GM12878 (cell line): ENCODE results near the gene AAGAB. TPM values are rescaled to one million over a fixed set of nuclear protein-coding genes. Genes with fewer than 3 reads are reported as not detected.

Source experiments
- ATAC-seq: fragments of 200-7000 bp; cut with Tn5 transposase; 3 replicates; pipeline ENCODE4 v1.9.1; 2020; ENCODE audit warnings: mild to moderate bottlenecking, moderate library complexity
- BruUV-seq: library from RNA; stranded (reverse); fragments of 400-500 nt; replicated peaks from 2 replicates; lab custom pipeline; 2021; lab: Mats Ljungman, UMichigan
- CTCF ChIA-PET: fragments of 300-600 bp; sonication (Branson Sonifier 250); formaldehyde crosslinking; extraction: SDS; loops from one replicate; lab custom pipeline; 2021; ENCODE audit warnings: inconsistent platforms; lab: Yijun Ruan, JAX
- POLR2A ChIA-PET: fragments of 350-600 bp; formaldehyde crosslinking; extraction: SDS; loops from one replicate; lab custom pipeline; 2021; ENCODE audit warnings: inconsistent platforms; lab: Charles Lee
- RAD21 ChIA-PET: fragments of 300-600 bp; sonication (Branson Sonifier 250); formaldehyde crosslinking; loops from one replicate; lab custom pipeline; 2023; ENCODE audit warnings: antibody characterized with exemption; ENCODE audit not compliant: unreplicated experiment; lab: Charles Lee
- SMC1A ChIA-PET: fragments of 300-600 bp; sonication (Branson Sonifier 250); formaldehyde crosslinking; loops from one replicate; lab custom pipeline; 2023; ENCODE audit not compliant: unreplicated experiment, uncharacterized antibody; lab: Charles Lee
- DNase-seq: peaks from one replicate; pipeline ENCODE4 v3.0.0-alpha.2; 2011; ENCODE audit warnings: low read depth, low spot score
- FAIRE-seq: peaks from 3 replicates; lab custom pipeline; 2011; peaks lifted over from hg19 to GRCh38; lab: Jason Lieb, UNC
- H2AFZ ChIP-seq: 2 replicates; pipeline ENCODE4 v1.6.0; 2011; ENCODE audit warnings: low read depth, low read length, control low read depth; ENCODE audit not compliant: control insufficient read depth
- H3K27ac ChIP-seq: 2 replicates; pipeline ENCODE4 v1.5.1; 2011; ENCODE audit warnings: control low read depth; ENCODE audit not compliant: control insufficient read depth, insufficient read depth
- H3K27me3 ChIP-seq, 2 experiments: replicated peaks in 1 of 2; 2 replicates each; pipeline versions ENCODE4 v1.6.0 to v1.6.1; 2011; ENCODE audit warnings: low read length in 1 of 2; ENCODE audit not compliant: control insufficient read depth in 2 of 2, insufficient read depth in 2 of 2
- H3K36me3 ChIP-seq, 2 experiments: 2 replicates each; pipeline ENCODE4 v1.5.1; 2011; ENCODE audit warnings: low read length in 1 of 2; ENCODE audit not compliant: control insufficient read depth in 2 of 2, insufficient read depth in 2 of 2
- H3K4me1 ChIP-seq: 2 replicates; pipeline ENCODE4 v1.6.1; 2011; ENCODE audit warnings: mild to moderate bottlenecking, low read length, moderate library complexity, mixed read lengths; ENCODE audit not compliant: control insufficient read depth, insufficient read depth
- H3K4me2 ChIP-seq: 2 replicates; pipeline ENCODE4 v1.6.0; 2011; ENCODE audit warnings: control low read depth; ENCODE audit not compliant: control insufficient read depth, insufficient read depth
- H3K4me3 ChIP-seq: fragments of 200-600 bp; sonication (generic); 2 replicates; pipeline ENCODE4 v1.5.1; 2016
- H3K79me2 ChIP-seq: 2 replicates; pipeline ENCODE4 v1.6.0; 2011; ENCODE audit warnings: low read length; ENCODE audit not compliant: control insufficient read depth, insufficient read depth
- H3K9ac ChIP-seq: 2 replicates; pipeline ENCODE4 v1.8.0; 2011; ENCODE audit warnings: low read length, control low read depth, mixed read lengths; ENCODE audit not compliant: control insufficient read depth, insufficient read depth
- H3K9me3 ChIP-seq: replicated peaks from 3 replicates; pipeline ENCODE4 v1.5.1; 2011; ENCODE audit warnings: mild to moderate bottlenecking, low read length; ENCODE audit not compliant: control insufficient read depth, insufficient read depth
- H4K20me1 ChIP-seq: 2 replicates; pipeline ENCODE4 v1.6.0; 2011; ENCODE audit not compliant: control insufficient read depth, insufficient read depth
- ASH2L ChIP-seq: fragments of 300-600, 200-600 bp; sonication (generic); IDR thresholded peaks from 2 replicates; pipeline ENCODE4 v1.6.1; 2017; ENCODE audit warnings: low read depth, mild to moderate bottlenecking, borderline replicate concordance
- CHD1 ChIP-seq: IDR thresholded peaks from 2 replicates; pipeline ENCODE4 v1.6.1; 2012; ENCODE audit warnings: low read depth, low read length, improper control_type of control experiment
- MAX ChIP-seq: IDR thresholded peaks from 2 replicates; pipeline ENCODE4 v1.6.1; 2012; ENCODE audit warnings: low read depth, low read length, improper control_type of control experiment
- NR2C2 ChIP-seq: IDR thresholded peaks from 2 replicates; pipeline ENCODE4 v1.6.1; 2011; ENCODE audit warnings: borderline replicate concordance, low read depth; ENCODE audit not compliant: control insufficient read depth, insufficient read length
- PAX8 ChIP-seq: fragments of 450-650 bp; IDR thresholded peaks from 2 replicates; pipeline ENCODE4 v1.6.1; 2017; ENCODE audit warnings: mild to moderate bottlenecking, moderate library complexity
- REST ChIP-seq: IDR thresholded peaks from 2 replicates; pipeline ENCODE4 v1.6.1; 2012; ENCODE audit warnings: mild to moderate bottlenecking, low read depth, low read length
- STAT3 ChIP-seq: IDR thresholded peaks from 2 replicates; pipeline ENCODE4 v1.6.1; 2011; ENCODE audit warnings: low read depth, low read length, improper control_type of control experiment
- TCF12 ChIP-seq: IDR thresholded peaks from 2 replicates; pipeline ENCODE4 v1.6.1; 2011; ENCODE audit warnings: low read depth, mild to moderate bottlenecking, low read length
- USF2 ChIP-seq: IDR thresholded peaks from 2 replicates; pipeline ENCODE4 v1.6.1; 2011; ENCODE audit warnings: low read depth, low read length, improper control_type of control experiment, borderline replicate concordance
- ZBED1 ChIP-seq: IDR thresholded peaks from 2 replicates; pipeline ENCODE4 v1.6.1; 2016; ENCODE audit warnings: borderline replicate concordance
- ZNF217 ChIP-seq: fragments of 450-650 bp; IDR thresholded peaks from 2 replicates; pipeline ENCODE4 v1.6.1; 2017; ENCODE audit warnings: antibody characterized with exemption, mild to moderate bottlenecking
- WGBS: methylation state at CpG from one replicate; pipeline ENCODE4 v1.1.6; 2016; ENCODE audit warnings: low lambda C conversion rate; ENCODE audit not compliant: insufficient replicate concordance, insufficient coverage; ENCODE audit errors: missing lambda C conversion rate; 5-methylcytosine and 5-hydroxymethylcytosine counted together
- in situ Hi-C: fragments of 300-500 bp; cut with MboI; formaldehyde crosslinking; loops from 9 replicates; pipeline ENCODE4 v1.14.3; 2018; ENCODE audit warnings: mixed read lengths
- intact Hi-C: fragments of 100-400 bp; cut with micrococcal nuclease; formaldehyde crosslinking; loops from one replicate; pipeline ENCODE4 v1.14.2; 2022; ENCODE audit not compliant: unreplicated experiment
- polyA plus RNA-seq, 11 experiments: library from polyadenylated mRNA; depleted of rRNA in 4 of 11; unstranded in 6 of 11; stranded (reverse) in 5 of 11; fragments of >200 nt; fragmentation: Nextera tagmentation in 4 of 11; fragmentation: Illumina TruSeq in 1 of 11; extraction: Ambion mirVana in 4 of 11; extraction: Trizol in 1 of 11; gene quantifications; 1 replicate in 1 of 11; 2 replicates in 10 of 11; pipeline versions ENCODE4 v1.2.1 to v1.2.3, GENCODE V29; 2011 to 2016; ENCODE audit warnings: inconsistent platforms in 2 of 11, missing spikeins in 2 of 11, low read depth in 1 of 11
- total RNA-seq, 4 experiments: library from RNA; depleted of rRNA in 3 of 4; stranded (reverse); fragments of >200 nt in 3 of 4; fragmentation: Illumina TruSeq in 1 of 4; extraction: Trizol in 1 of 4; gene quantifications; 2 replicates each; pipeline versions ENCODE4 v1.2.1 to v1.2.3, GENCODE V29; 2013 to 2021

Gene AAGAB
- total and polyA plus RNA-seq, 10 of the 15 experiments (the other 5 are each of a cell fraction or from before 2014, with no cell fraction given), result 11.4 to 62.3 (median 38.0) TPM

- intact Hi-C loops (no loop called here), in situ Hi-C loops (no loop called here)
- no peaks in the 10 kb centered on the region for H3K9me3 ChIP-seq
- no peaks in the 10 kb centered on the region; the same call in 1 of the 2 replicates for H3K4me1 ChIP-seq
- H3K27ac ChIP-seq, result no peak overlapping the region
- no TSS peak for BruUV-seq
- no peak for FAIRE-seq
- no peaks in the 10 kb centered on the region for H4K20me1 ChIP-seq
- H3K27me3 ChIP-seq, result no peaks in the 10 kb centered on the region
- no peak overlapping the region for H3K4me2 ChIP-seq
- WGBS, result 93% methylated on average over 4 of the region's 4 CpGs
- no peaks in the 10 kb centered on the region for H3K79me2 ChIP-seq
- H2AFZ ChIP-seq, result no peak overlapping the region
- peaks cover 26 to 42% of the 10 kb centered on the region in 2 experiments; a peak in 3 of 4 replicates for H3K36me3 ChIP-seq
- ATAC-seq, result no peak
- POLR2A ChIA-PET, result interaction anchor here (1.3 kb wide), 1 partner anchor 12 kb away, joined by 3 read pairs; no protein-coding TSS in a partner anchor
- TF ChIP-seq CHD1, result no peak
- TF ChIP-seq REST, result no peak
- no peak for TF ChIP-seq ZBED1
- TF ChIP-seq MAX, result no peak
- TF ChIP-seq ASH2L, result no peak
- TF ChIP-seq TCF12, result no peak
- TF ChIP-seq ZNF217, result no peak
- TF ChIP-seq NR2C2, result no peak
- TF ChIP-seq PAX8, result no peak
- TF ChIP-seq STAT3, result no peak
- TF ChIP-seq USF2, result no peak
- no peak overlapping the region for H3K4me3 ChIP-seq
- SMC1A ChIA-PET, result no interaction called here
- DNase-seq, result no peak
- CTCF ChIA-PET, result no interaction called here
- no peak overlapping the region for H3K9ac ChIP-seq
- RAD21 ChIA-PET, result interaction anchor here (0.7 to 1.7 kb wide), 2 partner anchors 86 to 240 kb away, joined by 3 read pairs; no protein-coding TSS in a partner anchor
Observed at GRCh38 chr15:67186688-67187087, 67.8 kb downstream of the AAGAB start.
